HG03439 (cell line): ENCODE measurements around the gene MYL6.
"Not testable (repeated sequence)": the region's sequence is repeated elsewhere in the genome, so short reads cannot be mapped to it uniquely, and the experiment has no call there.

Experiments used
- ATAC-seq: cut with Tn5 transposase; IDR thresholded peaks from one replicate; pipeline ENCODE4 v1.9.1; 2021; ENCODE audit warnings: mild to moderate bottlenecking, moderate library complexity; ENCODE audit not compliant: unreplicated experiment

Gene MYL6

DNA sequence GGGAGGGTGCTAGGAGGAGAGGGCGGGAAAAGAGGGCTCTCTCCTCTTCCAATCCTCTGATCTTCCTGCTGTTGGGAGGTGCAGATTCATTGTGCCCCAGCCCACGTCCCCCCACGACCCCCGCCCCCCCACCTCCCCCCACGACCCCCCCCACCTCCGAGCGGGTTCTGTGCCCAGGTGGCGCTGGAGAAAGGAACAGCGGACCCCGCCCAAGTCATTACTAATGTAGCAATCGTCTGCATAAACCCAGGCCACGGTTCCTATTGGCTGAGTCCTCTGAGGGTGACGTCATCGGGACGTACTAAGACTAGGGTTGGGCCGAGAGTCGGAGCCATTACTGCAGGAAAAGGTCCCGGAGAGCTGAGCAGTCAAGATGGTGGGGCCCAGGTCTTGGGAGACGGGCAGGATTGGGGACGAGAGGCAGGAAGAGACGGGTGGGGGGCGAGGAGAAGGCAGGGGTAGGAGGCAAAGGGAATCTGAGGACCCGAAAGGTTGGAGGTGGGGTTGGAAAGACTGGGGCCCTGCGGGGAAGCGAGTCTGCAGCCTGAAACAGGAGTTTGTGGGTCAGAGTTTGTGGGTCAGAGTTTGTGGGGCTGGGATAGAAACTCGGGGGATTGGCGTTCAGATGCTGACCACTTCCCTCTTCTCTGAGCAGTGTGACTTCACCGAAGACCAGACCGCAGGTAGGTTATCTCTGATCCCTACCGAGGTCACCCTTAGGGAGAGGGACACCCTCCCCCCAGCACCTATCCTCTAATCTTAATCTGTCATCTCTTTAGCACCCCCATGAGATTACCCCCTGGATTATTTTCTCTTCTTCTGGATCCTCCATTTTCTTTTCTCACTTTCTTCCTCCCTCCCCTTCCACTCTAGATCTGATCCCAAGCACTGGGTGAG, at the start of gene MYL6:
TSS of gene MYL6 (plus strand) at position 331 of the 897 bp plus-strand sequence. CDS start at position 374, 43 bp downstream.
- peak; percentile 84 for ATAC-seq

GRCh38 chr12:56110571-56110970, 47.6 kb upstream of the MYL6 start:
- ATAC-seq: no peak

DNA sequence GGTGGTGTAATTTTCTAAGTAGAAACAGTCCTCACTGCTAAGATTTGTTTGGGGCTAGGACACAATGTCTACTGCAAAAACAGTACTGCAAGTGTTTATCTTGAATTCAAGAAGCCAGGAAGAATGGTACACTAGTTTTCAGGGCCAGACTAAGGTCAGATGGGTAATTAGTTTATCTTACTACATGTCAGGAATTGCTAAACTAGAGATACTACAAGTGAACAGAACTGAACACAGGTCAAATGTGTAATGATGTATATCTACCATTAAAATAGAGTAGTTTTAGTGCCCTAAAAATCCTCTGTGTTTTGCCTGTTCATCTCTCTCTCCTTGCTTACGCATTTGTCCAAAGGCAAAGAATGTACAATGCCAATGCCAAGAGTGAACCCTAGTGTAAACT, 44.1 kb upstream of the MYL6 start:
- no peak for ATAC-seq

DNA sequence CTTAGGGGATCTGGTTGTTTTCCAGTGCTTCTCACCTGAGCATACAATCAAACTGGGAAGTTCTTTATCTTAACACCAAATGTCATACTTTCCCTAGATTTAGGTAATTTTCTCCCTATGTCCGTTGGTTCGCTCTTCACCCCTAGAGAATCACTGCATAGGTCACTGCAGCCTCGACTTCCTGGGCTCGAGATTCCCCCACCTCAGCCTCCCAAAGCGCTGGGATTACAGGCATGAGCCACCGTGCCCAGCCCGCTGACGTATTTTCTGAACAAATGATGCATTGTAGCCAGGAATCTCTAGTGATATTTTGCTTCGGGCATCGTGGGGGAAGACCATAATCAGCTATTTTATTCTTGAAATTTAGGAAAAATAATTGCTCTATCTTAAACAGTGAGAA, 42.8 kb upstream of the MYL6 start:
- ATAC-seq: no peak

GRCh38 chr12:56116267-56117081, 41.7 kb upstream of the MYL6 start, which contains the start of gene RPL41:
RPL41 (plus strand) TSS chr12:56116633.
- peak; percentile 61 for ATAC-seq

GRCh38 chr12:56117082-56117706, 41.0 kb upstream of the MYL6 start:
- not testable (repeated sequence) for ATAC-seq

DNA sequence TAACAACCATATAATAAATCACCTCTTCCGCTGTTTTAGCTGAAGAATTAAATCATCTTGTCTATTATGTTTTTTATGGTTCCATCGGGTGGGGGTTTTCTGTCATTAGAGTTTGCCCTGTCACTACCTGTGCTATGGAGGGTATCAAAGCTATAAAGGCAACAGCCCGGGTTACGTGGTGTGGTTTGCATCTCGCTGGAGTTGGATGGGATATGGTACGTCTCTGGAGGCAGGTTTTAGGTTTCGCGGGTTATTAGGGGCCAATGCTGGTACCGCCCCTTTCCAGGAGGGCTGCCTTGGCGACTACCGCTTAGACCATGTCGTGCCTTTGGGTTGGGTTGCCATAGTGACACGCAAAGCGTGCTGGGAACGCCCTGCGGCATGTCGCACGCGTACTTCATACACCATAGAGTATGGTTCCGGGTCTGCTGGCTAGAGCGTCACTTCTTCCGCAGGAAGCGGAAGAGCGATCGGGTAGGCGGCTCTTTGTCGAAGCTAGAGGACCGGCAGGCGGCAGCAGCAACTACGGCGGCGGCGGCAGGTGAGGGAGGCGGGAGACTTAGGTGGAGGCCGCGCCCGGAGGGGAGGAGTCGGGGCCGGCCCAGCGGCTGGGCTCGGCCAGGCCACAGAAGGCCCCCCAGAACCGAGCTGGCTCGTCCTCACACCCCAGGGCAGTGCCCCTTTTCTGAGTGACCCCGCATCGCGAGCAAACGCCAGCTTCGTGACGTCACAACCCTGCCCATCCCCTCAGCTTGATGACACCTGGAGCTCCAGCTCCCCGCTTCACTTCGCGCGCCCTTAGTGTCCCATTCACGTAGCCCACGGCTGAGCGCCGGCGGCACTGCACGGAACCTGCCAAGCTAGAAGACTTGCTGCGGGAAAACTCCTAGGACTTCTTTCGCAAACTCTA, 40.1 kb upstream of the MYL6 start, which contains the start of gene ZC3H10:
TSS of gene ZC3H10 (plus strand) at position 489 of the 910 bp plus-strand sequence. CDS start 2,297 bp downstream, outside the sequence.
- ATAC-seq: peak; percentile 78

GRCh38 chr12:56118688-56119357, 39.3 kb upstream of the MYL6 start:
- no peak for ATAC-seq

GRCh38 chr12:56119361-56119796, 38.8 kb upstream of the MYL6 start:
- no peak for ATAC-seq

GRCh38 chr12:56120158-56120846, 37.9 kb upstream of the MYL6 start:
- no peak for ATAC-seq

GRCh38 chr12:56121204-56121870, 36.8 kb upstream of the MYL6 start:
- no peak for ATAC-seq

DNA sequence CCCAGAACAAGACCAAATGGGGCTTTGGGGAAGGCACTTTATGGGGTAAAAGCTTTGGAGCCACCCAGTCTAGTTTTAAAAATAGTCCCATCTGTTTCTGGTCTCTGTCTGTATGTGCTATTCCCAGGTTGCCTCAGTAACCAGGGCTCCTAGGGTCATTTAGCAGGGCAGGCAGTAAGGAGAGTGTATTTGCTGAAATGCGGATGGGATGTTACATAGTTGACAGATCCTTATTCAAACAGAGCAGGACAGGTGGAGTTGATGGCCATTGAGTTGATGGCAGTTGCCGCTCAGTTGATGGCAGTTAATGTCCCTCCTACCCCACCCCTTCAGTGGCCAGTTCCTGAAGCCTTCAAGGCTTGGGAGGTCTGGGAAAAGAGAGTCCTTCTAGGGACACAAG, 35.5 kb upstream of the MYL6 start:
- no peak for ATAC-seq

- no peak for ATAC-seq
Observed at GRCh38 chr12:56124133-56124532, 34.0 kb upstream of the MYL6 start.

DNA sequence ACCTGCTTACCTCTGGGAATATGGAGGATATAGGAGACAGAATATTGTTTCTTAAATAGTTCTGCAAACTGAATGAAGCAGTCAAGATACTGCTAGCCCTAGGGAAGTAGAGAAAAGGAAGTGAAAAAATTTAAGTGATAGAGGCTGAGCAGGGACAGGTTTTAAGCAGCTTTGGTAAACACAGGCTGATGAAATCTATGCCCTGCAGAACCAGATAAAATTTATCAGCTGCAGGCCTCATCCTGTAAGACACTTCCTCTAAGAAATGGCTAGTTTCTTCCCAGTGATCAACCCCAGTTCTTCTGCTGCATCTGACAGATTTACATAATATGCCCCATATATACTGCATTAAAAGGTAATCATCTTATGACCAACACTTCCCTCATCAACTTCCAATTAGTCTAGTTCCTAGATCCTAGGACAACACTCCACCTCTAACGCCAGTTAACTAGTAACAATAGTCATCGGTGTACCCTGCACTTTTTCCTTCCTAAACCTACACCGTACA, 31.4 kb upstream of the MYL6 start:
- ATAC-seq: no peak

GRCh38 chr12:56127485-56127887, 30.7 kb upstream of the MYL6 start:
- ATAC-seq: no peak

DNA sequence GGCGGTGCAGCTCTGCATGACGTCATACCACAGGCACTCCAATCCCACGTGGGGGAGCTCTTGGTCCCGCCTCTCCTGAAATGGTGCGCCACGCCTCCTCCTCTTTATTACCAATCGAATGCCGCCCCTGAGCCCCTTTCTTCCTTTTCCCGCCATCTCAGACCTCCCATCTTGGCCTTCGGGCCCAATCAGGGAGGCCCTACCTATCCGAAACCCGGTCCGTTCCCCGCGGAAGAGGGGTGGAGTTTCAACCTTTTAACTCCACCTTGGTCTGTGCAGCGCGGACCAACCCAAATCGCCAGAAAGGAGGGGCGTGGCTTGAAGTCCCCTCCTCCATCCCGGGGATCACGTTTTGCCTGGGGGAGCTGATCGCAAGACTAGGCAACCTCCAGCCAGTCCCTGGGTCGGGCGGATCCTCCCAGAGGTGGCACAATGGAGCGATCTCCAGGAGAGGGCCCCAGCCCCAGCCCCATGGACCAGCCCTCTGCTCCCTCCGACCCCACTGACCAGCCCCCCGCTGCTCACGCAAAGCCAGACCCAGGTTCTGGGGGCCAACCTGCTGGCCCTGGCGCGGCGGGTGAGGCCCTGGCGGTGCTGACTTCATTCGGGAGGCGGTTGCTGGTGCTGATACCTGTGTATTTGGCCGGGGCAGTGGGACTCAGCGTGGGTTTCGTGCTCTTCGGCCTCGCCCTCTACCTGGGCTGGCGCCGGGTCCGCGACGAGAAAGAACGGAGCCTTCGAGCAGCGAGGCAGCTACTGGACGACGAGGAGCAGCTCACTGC, 30.1 kb upstream of the MYL6 start, which contains the start of gene ESYT1:
TSS of gene ESYT1 (plus strand) at position 380 of the 782 bp plus-strand sequence. CDS start at position 433, 53 bp downstream.
- ATAC-seq: peak; percentile 90

- ATAC-seq: no peak
Observed at GRCh38 chr12:56128670-56129205, 29.4 kb upstream of the MYL6 start.
